SK-N-SH (cell line): Measurements from ENCODE around the gene KIRREL2. TPM values are rescaled to one million over a fixed set of nuclear protein-coding genes. Genes with fewer than 3 reads are reported as not detected.
A peak's percentile ranks its signal among the peaks of the same experiment; 100 is the strongest.

Experiments used
- CTCF ChIA-PET: fragments of 300-600, 350-600 bp; formaldehyde crosslinking; extraction: SDS; loops from one replicate; lab custom pipeline; 2021; lab: Yijun Ruan, JAX
- POLR2A ChIA-PET: fragments of 350-600 bp; sonication (Branson Sonifier 250); formaldehyde crosslinking; extraction: SDS; loops from one replicate; lab custom pipeline; 2020; ENCODE audit warnings: antibody characterized with exemption, inconsistent platforms; lab: Yijun Ruan, JAX
- DNase-seq: peaks from one replicate; pipeline ENCODE4 v3.0.0; 2012
- H2AFZ ChIP-seq: fragments of 200-600 bp; sonication (generic); 2 replicates; pipeline ENCODE4 v1.8.1; 2016; ENCODE audit warnings: antibody characterized with exemption, mild to moderate bottlenecking, low read depth
- H3F3A ChIP-seq: fragments of 200-600 bp; sonication (generic); replicated peaks from 2 replicates; pipeline ENCODE3; 2016; ENCODE audit warnings: antibody characterized with exemption, mild to moderate bottlenecking; ENCODE audit not compliant: insufficient read depth
- H3K27ac ChIP-seq, 2 experiments: fragments of 200-500 bp in 1 of 2; fragments of 200-600 bp in 1 of 2; sonication (Bioruptor generic) in 1 of 2; sonication (generic), shearing (Covaris generic) in 1 of 2; 2 replicates each; pipeline versions ENCODE4 v1.5.1 to v1.6.1; 2014 to 2016; ENCODE audit warnings: low read depth in 2 of 2, inconsistent platforms in 1 of 2, low read length in 1 of 2, mild to moderate bottlenecking in 1 of 2, mixed read lengths in 1 of 2
- H3K27me3 ChIP-seq: fragments of 200-600 bp; sonication (generic), shearing (Covaris generic); 2 replicates; pipeline ENCODE4 v1.6.1; 2016; ENCODE audit warnings: mixed run types; ENCODE audit not compliant: insufficient read depth
- H3K36me3 ChIP-seq, 2 experiments: fragments of 200-500 bp in 1 of 2; fragments of 200-600 bp in 1 of 2; sonication (Bioruptor generic) in 1 of 2; sonication (generic) in 1 of 2; replicated peaks in 1 of 2; 2 replicates each; pipeline versions ENCODE3 to v1.5.1; 2014 to 2016; ENCODE audit warnings: low read length in 1 of 2, mild to moderate bottlenecking in 1 of 2; ENCODE audit not compliant: insufficient read depth in 2 of 2, control insufficient read depth in 1 of 2
- H3K4me1 ChIP-seq, 2 experiments: fragments of 200-500 bp in 1 of 2; fragments of 200-600 bp in 1 of 2; sonication (Bioruptor generic) in 1 of 2; sonication (generic), shearing (Covaris generic) in 1 of 2; 2 replicates each; pipeline versions ENCODE4 v1.5.1 to v1.6.1; 2014 to 2016; ENCODE audit warnings: low read depth in 1 of 2, low read length in 1 of 2, mixed run types in 1 of 2; ENCODE audit not compliant: insufficient read depth in 2 of 2, control insufficient read depth in 1 of 2
- H3K4me2 ChIP-seq: fragments of 200-600 bp; sonication (generic), shearing (Covaris generic); 2 replicates; pipeline ENCODE4 v1.6.1; 2017; ENCODE audit warnings: mixed run types
- H3K4me3 ChIP-seq, 2 experiments: fragments of 200-500 bp in 1 of 2; fragments of 200-600 bp in 1 of 2; sonication (Bioruptor generic) in 1 of 2; sonication (generic), shearing (Covaris generic) in 1 of 2; 2 replicates each; pipeline versions ENCODE4 v1.5.1 to v1.8.1; 2014 to 2016; ENCODE audit warnings: low read depth in 2 of 2, inconsistent platforms in 1 of 2, low read length in 1 of 2, mild to moderate bottlenecking in 1 of 2, mixed read lengths in 1 of 2, moderate library complexity in 1 of 2
- H3K79me2 ChIP-seq: fragments of 200-600 bp; sonication (generic); 2 replicates; pipeline ENCODE4 v1.8.1; 2017; ENCODE audit warnings: mild to moderate bottlenecking; ENCODE audit not compliant: insufficient read depth
- H3K9ac ChIP-seq: fragments of 200-600 bp; sonication (generic); 2 replicates; pipeline ENCODE4 v1.6.1; 2017; ENCODE audit warnings: mixed run types
- H3K9me2 ChIP-seq: fragments of 200-600 bp; sonication (generic); 2 replicates; pipeline ENCODE4 v1.6.1; 2017; ENCODE audit warnings: mixed run types
- H3K9me3 ChIP-seq: fragments of 200-600 bp; sonication (generic); 2 replicates; pipeline ENCODE4 v1.6.1; 2017; ENCODE audit warnings: mixed run types, mild to moderate bottlenecking, moderate library complexity
- H4K20me1 ChIP-seq: fragments of 200-600 bp; sonication (generic); 2 replicates; pipeline ENCODE4 v1.6.1; 2017; ENCODE audit warnings: mild to moderate bottlenecking, mixed run types; ENCODE audit not compliant: insufficient read depth
- CHD2 ChIP-seq: fragments of 150-350 bp; IDR thresholded peaks from 2 replicates; pipeline ENCODE4 v1.6.1; 2018; ENCODE audit warnings: low read length; ENCODE audit not compliant: partially characterized antibody
- ELF1 ChIP-seq: IDR thresholded peaks from 2 replicates; pipeline ENCODE4 v1.4.0; 2012
- FOSL2 ChIP-seq: IDR thresholded peaks from 2 replicates; pipeline ENCODE4 v1.4.0; 2012; ENCODE audit warnings: low read depth, mild to moderate bottlenecking, moderate library complexity, borderline replicate concordance
- FOXJ3 ChIP-seq: sonication (generic); formaldehyde crosslinking; IDR thresholded peaks from 2 replicates; pipeline ENCODE4 v1.5.1; 2020; ENCODE audit warnings: mild to moderate bottlenecking, missing genetic modification reagents
- FOXM1 ChIP-seq: IDR thresholded peaks from 2 replicates; pipeline ENCODE4 v1.4.0; 2012; ENCODE audit warnings: low read depth, mild to moderate bottlenecking
- GABPA ChIP-seq: IDR thresholded peaks from 2 replicates; pipeline ENCODE4 v1.4.0; 2012; ENCODE audit warnings: low read depth, mild to moderate bottlenecking
- MXI1 ChIP-seq: IDR thresholded peaks from 2 replicates; pipeline ENCODE4 v1.6.1; 2012; ENCODE audit warnings: mild to moderate bottlenecking, low read depth, low read length, improper control_type of control experiment
- NFIC ChIP-seq: IDR thresholded peaks from 2 replicates; pipeline ENCODE4 v1.4.0; 2012; ENCODE audit warnings: borderline replicate concordance
- RAD21 ChIP-seq: IDR thresholded peaks from 2 replicates; pipeline ENCODE4 v1.6.1; 2012; ENCODE audit warnings: mild to moderate bottlenecking, low read length
- SIN3A ChIP-seq: IDR thresholded peaks from 2 replicates; pipeline ENCODE4 v1.6.1; 2012; ENCODE audit warnings: low read depth, mild to moderate bottlenecking, low read length, moderate library complexity, borderline replicate concordance
- SMC3 ChIP-seq: IDR thresholded peaks from 2 replicates; pipeline ENCODE4 v1.6.1; 2012; ENCODE audit warnings: low read depth, low read length, improper control_type of control experiment
- TAF1 ChIP-seq: IDR thresholded peaks from 2 replicates; pipeline ENCODE4 v1.6.1; 2012; ENCODE audit warnings: low read depth, mild to moderate bottlenecking, low read length, moderate library complexity, borderline replicate concordance
- TEAD4 ChIP-seq: IDR thresholded peaks from 2 replicates; pipeline ENCODE4 v1.4.0; 2012; ENCODE audit warnings: mild to moderate bottlenecking, borderline replicate concordance; ENCODE audit not compliant: insufficient read depth
- YY1 ChIP-seq: IDR thresholded peaks from 2 replicates; pipeline ENCODE4 v1.4.0; 2012; ENCODE audit warnings: low read depth, mild to moderate bottlenecking
- WGBS: methylation state at CpG from one replicate; pipeline ENCODE4 v1.1.6; 2017; ENCODE audit warnings: low lambda C conversion rate; 5-methylcytosine and 5-hydroxymethylcytosine counted together
- polyA plus RNA-seq, 3 experiments: library from polyadenylated mRNA; depleted of rRNA; stranded (reverse); fragments of >200 nt; gene quantifications; 2 replicates each; pipeline ENCODE4 v1.2.3, GENCODE V29; 2012
- TF ChIP-seq, protein P1 (sequence below): IDR thresholded peaks from 2 replicates; pipeline ENCODE4 v1.4.0; 2012; ENCODE audit warnings: low read depth
- TF ChIP-seq, protein P2 (sequence below): fragments of 150-350 bp; IDR thresholded peaks from 2 replicates; pipeline ENCODE4 v1.6.1; 2016; ENCODE audit warnings: mild to moderate bottlenecking, low read depth, low read length
- TF ChIP-seq, protein P3 (sequence below): IDR thresholded peaks from 2 replicates; pipeline ENCODE4 v1.6.1; 2012; ENCODE audit warnings: mild to moderate bottlenecking, low read depth, low read length, moderate library complexity
- TF ChIP-seq, protein P4 (sequence below): fragments of 200-600 bp; sonication (generic); IDR thresholded peaks from 2 replicates; pipeline ENCODE4 v1.6.1; 2017; ENCODE audit warnings: antibody characterized with exemption, mild to moderate bottlenecking, moderate library complexity

Gene KIRREL2
- polyA plus RNA-seq, 1 of the 3 experiments (the other 2 are of a cell fraction) = 0.21 TPM

DNA sequence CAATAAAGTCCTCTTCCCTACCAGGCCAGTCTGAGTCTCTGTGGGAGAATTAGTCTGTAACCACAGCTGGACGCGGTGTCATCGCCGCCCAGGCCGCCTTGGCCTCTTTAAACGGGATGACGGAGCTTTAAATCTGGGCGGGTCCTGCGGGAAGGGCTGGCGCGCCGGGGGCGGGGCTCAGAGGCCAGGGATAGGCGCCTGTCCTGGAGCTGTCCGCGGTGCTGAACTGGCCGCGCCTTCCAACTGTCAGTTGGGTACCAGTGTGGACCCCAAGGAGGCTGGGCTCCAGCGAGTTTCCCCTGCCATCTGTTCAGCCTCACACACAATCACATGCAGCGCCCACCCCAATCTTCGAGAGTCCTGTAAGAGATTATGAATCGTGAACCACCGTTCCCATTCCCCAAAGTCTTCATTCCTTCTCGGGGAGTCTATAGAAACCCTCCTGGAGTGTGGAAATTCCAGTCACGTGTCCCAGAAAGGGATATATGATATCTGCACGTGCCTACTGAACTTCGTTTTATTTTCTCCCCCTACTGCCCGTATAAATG lies 23.1 kb downstream of the KIRREL2 start:
- Histone ChIP-seq H3K9me2 (no peaks in the 10 kb centered on the region), H3K9me3 (no peaks in the 10 kb centered on the region), H3K4me2 (no peak overlapping the region), H3K27me3 (no peaks in the 10 kb centered on the region), H3K9ac (no peak overlapping the region), H3K36me3 (peaks cover 0 to 3% of the 10 kb centered on the region in 2 experiments), H3K4me1 (no peaks in the 10 kb centered on the region; a peak in 1 of 4 replicates), H3K79me2 (no peaks in the 10 kb centered on the region), H2AFZ (no peak overlapping the region), H4K20me1 (0 out of 2 replicates have a peak, but pooled peaks cover 5% of the 10 kb centered on the region), H3F3A (no peaks in the 10 kb centered on the region), H3K27ac (no peak overlapping the region), H3K4me3 (no peak overlapping the region)
- peak; percentile 79 for DNase-seq
- ChIA-PET CTCF (interaction anchor here (1.2 to 6.3 kb wide), 2 partner anchors 21 to 52 kb away, joined by 4 to 57 read pairs; partner anchors contain the start of gene NFKBID), POLR2A (interaction anchor here (0.6 kb wide), 1 partner anchor 44 kb away, joined by 3 read pairs; no protein-coding TSS in a partner anchor)
- 27% methylated on average over 16 of the region's 28 CpGs for WGBS
- TF ChIP-seq, protein P1, sequence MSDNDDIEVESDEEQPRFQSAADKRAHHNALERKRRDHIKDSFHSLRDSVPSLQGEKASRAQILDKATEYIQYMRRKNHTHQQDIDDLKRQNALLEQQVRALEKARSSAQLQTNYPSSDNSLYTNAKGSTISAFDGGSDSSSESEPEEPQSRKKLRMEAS = peak; percentile 72
- TF ChIP-seq SMC3 (no peak), TAF1 (no peak), SIN3A (peak; percentile 75; the same call in 1 of the 2 replicates), FOXJ3 (CRISPR knock-in tag) (no peak), NFIC (no peak), MXI1 (0 out of 2 replicates have a peak, but pooled peaks have one; percentile 41), CHD2 (no peak), ELF1 (no peak), TEAD4 (no peak), YY1 (no peak), FOXM1 (no peak), GABPA (no peak), FOSL2 (no peak), RAD21 (no peak)
- TF ChIP-seq, protein P2, sequence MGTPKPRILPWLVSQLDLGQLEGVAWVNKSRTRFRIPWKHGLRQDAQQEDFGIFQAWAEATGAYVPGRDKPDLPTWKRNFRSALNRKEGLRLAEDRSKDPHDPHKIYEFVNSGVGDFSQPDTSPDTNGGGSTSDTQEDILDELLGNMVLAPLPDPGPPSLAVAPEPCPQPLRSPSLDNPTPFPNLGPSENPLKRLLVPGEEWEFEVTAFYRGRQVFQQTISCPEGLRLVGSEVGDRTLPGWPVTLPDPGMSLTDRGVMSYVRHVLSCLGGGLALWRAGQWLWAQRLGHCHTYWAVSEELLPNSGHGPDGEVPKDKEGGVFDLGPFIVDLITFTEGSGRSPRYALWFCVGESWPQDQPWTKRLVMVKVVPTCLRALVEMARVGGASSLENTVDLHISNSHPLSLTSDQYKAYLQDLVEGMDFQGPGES = no peak
- TF ChIP-seq, protein P3, sequence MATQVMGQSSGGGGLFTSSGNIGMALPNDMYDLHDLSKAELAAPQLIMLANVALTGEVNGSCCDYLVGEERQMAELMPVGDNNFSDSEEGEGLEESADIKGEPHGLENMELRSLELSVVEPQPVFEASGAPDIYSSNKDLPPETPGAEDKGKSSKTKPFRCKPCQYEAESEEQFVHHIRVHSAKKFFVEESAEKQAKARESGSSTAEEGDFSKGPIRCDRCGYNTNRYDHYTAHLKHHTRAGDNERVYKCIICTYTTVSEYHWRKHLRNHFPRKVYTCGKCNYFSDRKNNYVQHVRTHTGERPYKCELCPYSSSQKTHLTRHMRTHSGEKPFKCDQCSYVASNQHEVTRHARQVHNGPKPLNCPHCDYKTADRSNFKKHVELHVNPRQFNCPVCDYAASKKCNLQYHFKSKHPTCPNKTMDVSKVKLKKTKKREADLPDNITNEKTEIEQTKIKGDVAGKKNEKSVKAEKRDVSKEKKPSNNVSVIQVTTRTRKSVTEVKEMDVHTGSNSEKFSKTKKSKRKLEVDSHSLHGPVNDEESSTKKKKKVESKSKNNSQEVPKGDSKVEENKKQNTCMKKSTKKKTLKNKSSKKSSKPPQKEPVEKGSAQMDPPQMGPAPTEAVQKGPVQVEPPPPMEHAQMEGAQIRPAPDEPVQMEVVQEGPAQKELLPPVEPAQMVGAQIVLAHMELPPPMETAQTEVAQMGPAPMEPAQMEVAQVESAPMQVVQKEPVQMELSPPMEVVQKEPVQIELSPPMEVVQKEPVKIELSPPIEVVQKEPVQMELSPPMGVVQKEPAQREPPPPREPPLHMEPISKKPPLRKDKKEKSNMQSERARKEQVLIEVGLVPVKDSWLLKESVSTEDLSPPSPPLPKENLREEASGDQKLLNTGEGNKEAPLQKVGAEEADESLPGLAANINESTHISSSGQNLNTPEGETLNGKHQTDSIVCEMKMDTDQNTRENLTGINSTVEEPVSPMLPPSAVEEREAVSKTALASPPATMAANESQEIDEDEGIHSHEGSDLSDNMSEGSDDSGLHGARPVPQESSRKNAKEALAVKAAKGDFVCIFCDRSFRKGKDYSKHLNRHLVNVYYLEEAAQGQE = peak; percentile 100
- TF ChIP-seq, protein P4, sequence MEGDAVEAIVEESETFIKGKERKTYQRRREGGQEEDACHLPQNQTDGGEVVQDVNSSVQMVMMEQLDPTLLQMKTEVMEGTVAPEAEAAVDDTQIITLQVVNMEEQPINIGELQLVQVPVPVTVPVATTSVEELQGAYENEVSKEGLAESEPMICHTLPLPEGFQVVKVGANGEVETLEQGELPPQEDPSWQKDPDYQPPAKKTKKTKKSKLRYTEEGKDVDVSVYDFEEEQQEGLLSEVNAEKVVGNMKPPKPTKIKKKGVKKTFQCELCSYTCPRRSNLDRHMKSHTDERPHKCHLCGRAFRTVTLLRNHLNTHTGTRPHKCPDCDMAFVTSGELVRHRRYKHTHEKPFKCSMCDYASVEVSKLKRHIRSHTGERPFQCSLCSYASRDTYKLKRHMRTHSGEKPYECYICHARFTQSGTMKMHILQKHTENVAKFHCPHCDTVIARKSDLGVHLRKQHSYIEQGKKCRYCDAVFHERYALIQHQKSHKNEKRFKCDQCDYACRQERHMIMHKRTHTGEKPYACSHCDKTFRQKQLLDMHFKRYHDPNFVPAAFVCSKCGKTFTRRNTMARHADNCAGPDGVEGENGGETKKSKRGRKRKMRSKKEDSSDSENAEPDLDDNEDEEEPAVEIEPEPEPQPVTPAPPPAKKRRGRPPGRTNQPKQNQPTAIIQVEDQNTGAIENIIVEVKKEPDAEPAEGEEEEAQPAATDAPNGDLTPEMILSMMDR = no peak
